GM12875 (cell line): Measurements from ENCODE around the gene CSAD.
A peak's percentile ranks its signal among the peaks of the same experiment; 100 is the strongest.

Experiments
- H3K4me3 ChIP-seq: one replicate; pipeline ENCODE4 v1.5.1; 2011; ENCODE audit warnings: low read depth, low read length, control low read depth
- CTCF ChIP-seq: IDR thresholded peaks from 2 replicates; pipeline ENCODE4 v1.5.1; 2011; ENCODE audit warnings: low read depth, mild to moderate bottlenecking, control low read depth, inconsistent platforms, low read length, moderate library complexity, borderline replicate concordance; ENCODE audit not compliant: insufficient read depth

CSAD gene

GRCh38 chr12:53201639-53202038 lies 20.9 kb upstream of the CSAD start:
- no peak for TF ChIP-seq CTCF
- H3K4me3 ChIP-seq: peak overlapping the region; percentile 19

GRCh38 chr12:53201177-53201541 lies 20.4 kb upstream of the CSAD start:
- no peak for TF ChIP-seq CTCF

DNA sequence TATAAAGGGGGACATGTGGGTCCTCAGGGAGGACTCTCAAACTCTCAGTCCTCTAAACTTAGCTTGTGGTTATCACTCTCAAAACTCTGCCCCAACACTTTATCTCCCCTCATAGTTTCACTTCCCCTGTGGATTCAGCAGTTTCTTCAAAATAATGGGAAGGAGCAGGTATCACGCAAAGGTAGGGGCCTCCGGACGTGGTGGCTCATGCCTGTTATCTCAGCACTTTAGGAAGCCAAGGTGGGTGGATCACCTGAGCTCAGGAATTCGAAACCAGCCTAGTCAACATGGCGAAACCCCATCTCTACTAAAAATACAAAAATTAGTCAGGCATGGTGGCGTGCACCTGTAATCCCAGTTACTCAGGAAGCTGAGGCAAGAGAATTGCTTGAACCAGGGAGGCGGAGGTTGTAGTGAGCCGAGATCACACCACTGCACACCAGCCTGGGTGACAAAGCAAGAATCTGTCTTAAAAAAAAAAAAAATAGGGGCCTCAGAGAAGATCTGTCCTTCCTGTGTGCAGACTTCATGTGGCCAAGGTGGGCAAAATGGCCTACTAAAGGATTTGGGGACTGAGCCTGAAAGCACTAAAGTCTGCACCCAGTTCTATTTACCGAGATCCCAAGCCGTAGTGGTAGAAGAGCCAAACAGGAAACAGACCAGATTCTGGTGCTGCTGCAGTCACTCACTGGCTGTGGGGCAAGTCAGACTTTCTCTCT lies 19.9 kb upstream of the CSAD start:
- no peak overlapping the region for H3K4me3 ChIP-seq
- TF ChIP-seq CTCF: no peak

More at GRCh38 chr12:53201177-53201541, 20.4 kb upstream of the CSAD start:
- H3K4me3 ChIP-seq: no peak overlapping the region

DNA sequence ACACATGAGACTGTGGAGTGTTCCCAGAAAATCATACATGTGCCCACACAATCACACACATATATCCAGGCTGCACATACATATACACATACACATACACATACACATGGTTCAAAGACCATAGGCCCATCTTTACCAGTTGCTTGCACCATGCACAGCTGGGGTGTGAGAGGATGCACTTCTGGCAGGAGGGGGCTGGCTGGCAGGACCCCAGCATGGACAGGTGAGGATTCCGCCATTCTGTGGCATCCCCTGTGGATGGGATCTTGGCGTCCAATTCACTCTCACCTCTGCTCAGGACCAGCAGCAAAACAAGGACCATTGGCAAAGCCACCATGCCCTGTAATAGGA lies 19.4 kb upstream of the CSAD start:
- no peak for TF ChIP-seq CTCF
- H3K4me3 ChIP-seq: no peak overlapping the region

- TF ChIP-seq CTCF: no peak
- no peak overlapping the region for H3K4me3 ChIP-seq
These were observed 19.0 kb upstream of the CSAD start for GRCh38 chr12:53199700-53200099.

DNA sequence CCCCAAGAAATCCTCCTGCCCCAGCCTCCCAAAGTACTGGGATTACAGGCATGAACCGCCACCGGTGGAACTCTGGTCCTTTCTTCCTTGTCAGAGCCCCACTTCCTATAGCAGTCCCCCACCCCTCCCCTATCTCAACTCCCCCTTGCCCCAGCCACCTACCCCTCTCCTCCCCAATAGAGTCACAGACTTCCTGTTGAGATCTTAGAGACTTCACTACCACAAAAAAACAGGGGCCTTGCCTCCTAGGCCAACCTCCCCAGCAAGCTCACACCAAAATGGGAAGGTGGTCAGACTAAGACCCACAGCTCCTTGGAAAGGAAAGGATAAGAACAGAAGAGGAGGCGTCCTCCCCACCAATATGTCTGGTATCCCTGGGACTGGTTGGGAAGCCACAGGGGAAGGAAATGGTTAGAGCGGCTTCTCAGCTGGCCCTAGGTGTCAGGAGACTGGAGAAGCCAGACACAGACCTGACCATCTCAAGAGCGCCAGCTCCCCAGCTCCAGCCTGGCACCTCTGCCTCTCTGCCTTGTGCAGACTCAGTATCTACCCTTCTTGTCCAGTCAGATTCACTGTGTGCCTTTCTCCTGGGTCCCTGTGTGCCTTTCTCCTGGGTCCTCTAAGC lies 17.9 kb upstream of the CSAD start:
- no peak for TF ChIP-seq CTCF
- no peak overlapping the region for H3K4me3 ChIP-seq

- no peak for TF ChIP-seq CTCF
- H3K4me3 ChIP-seq: no peak overlapping the region
These were observed 16.4 kb upstream of the CSAD start for GRCh38 chr12:53197011-53197640.
